Measurements from ENCODE around the gene GREB1L.
"Not testable (repeated sequence)": the region's sequence is repeated elsewhere in the genome, so short reads cannot be mapped to it uniquely, and the experiment has no call there.

GREB1L gene

DNA sequence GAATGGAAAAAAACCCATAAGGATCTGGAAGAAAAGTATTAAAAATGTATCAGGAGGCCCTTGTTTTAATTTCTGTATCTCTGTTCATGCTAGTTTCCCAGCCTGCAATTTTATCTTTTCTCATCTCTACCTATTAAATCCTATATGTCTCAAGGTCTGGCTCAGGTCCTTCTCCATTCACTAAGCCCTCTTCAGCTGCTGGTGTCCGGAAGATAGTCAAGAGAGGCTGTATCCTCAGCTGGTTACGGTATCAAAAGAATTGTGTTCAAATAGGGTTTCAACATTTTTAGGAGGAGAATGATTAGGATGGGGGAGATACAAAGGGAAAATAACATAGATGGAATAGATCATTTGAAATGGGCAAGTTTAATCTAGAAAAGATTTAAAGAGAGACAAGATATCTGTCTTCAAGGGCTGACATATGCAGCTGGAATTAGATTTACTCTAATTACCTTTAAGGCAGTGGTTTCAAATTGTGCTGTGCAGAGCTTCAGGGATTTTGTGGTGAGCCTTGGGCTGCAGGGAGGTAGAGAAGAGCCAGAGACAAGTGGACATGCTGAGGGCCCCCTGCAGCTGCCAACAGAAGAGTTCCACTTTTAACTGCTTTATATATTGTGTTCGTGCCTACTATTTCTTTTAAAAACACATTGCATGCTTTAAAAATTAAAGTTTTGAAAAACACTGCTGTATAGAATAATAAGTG, 24.1 kb downstream of the GREB1L start:
- DNase-seq, result no peak

- DNase-seq, result no peak
These were observed 25.4 kb downstream of the GREB1L start for GRCh38 chr18:21267400-21267799.

GRCh38 chr18:21269349-21269748, 27.3 kb downstream of the GREB1L start:
- no peak for DNase-seq

DNA sequence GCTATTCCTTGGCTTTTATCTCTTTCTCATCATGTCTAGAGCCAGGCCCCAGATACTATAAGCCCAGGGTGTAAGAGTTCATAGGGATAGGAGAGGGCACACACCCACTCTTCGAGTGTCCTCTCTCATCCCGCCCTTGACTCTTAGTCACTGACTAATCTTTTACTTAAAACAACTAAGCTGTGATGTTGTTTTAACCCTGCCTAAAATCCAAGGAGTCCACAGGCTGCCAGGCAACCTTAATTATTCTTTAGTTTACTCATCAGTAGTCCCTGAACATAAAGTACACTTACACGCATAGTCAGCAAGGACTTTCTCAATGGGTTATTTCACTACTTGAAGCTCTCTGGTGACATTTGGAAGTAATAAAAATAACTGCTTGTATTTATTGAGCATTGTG, 28.4 kb downstream of the GREB1L start:
- DNase-seq, result no peak

- DNase-seq, result no peak
These were observed 30.1 kb downstream of the GREB1L start for GRCh38 chr18:21272016-21272579.

DNA sequence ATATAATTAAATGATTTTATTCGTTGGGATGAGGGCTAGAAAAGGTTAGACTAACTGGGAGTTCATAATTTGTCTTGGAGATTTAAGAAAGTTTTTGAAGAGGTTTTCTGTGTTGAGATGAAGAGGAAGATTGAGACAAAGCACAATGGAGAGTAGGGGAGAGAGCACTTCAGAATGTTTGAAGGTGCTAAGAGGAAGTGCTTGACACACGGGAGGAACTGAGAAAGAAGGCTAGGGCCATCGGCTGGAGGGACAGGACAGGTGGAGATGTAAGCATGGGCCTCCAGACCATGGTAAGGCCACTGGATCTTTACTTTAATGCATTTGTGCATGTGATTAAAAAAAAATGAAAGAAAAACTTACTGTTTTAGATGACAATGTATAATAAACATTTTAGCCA, 31.5 kb downstream of the GREB1L start:
- no peak for DNase-seq

DNA sequence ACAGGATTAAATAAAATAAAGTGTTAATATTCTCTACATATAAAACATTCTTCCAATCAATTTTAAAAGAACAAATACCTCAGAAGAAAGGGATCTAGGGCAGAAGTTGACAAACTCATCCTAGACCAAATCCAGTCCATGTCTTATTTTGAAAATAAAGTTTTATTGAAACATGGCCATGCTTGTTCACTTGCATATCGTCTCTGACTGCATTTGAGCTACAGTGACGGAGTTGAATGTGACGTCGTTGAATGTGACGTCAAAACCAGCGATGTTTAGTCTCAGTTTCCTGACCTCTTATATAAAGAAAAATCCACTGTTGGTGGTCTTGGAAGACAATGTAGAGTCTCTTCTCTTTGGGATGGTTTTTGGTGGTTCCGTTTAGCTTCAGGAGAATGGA, 33.6 kb downstream of the GREB1L start:
- DNase-seq, result no peak

DNA sequence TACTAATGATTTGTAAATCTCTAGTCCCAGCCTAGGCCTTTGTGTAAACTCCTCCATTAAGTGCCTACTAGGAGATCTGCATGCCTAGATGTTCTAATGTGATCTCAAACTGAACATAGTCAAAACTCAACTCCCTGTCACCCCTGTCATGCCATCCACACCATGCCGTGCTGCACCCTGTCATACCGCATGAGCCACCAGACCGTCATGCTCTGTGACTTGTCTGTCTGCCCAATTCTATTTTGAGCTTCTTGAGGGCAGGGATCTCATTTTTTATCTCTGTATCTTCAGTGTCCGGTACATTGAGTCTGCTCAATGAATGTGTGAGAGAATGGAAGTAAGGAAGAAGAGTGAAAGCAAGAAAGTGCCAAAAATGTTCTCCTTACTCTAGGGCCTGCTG, 35.5 kb downstream of the GREB1L start:
- no peak for DNase-seq

GRCh38 chr18:21278218-21278617, 36.2 kb downstream of the GREB1L start:
- not testable (repeated sequence) for DNase-seq

DNA sequence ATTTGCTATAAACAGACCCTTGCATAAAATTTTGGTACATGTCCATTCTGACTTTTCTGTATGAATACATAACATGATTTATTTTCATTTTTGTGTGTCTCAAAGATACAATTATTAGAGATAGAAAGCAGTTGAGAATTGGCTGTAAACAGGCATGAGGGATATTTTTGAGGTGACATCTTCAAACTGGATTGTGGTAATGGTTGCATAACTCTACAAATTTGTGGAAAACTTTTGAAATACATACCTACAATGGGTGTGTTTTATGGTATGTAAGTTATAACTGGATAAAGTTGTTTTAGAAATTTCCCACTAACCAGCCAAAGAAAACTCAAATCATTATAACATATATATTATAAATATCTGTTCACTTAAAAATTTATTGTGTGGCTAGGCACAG, 39.6 kb downstream of the GREB1L start:
- no peak for DNase-seq

DNA sequence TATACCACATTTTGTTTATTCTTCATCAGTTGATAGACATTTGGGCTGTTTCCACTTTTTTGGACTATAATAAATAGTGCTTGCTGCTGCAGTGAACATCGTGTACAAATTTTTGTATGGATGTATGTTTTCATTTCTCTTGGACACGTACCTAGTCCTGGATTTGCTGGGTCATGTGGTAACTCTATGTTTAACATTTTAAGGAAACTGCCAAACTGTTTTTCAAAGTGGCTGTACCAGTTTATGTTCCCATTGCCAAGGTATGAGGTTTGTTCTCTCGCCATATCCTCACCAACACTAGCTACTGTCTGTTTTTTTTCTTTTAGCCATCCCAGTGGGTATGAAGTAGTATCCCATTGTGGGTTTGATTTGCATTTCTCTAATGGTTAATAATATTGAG, 42.5 kb downstream of the GREB1L start:
- DNase-seq, result no peak

DNA sequence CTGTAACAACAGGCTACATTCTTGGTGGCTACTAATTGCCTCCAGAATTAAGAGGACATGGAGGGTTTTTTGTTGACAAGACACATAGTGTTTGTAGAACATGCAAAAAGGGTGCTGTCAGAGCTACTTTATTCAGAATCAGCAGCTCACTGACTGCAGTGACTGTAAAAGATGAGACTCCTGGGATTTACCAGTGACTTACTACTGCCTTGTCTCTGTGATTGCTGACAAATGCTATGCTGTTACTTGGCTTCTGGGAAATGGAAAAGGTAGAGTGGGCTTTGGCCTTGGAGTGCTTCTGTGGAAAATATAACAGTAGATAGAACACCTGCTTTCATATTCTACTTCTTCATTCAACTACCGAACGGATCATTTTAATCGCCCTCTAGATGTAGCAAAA, 47.8 kb downstream of the GREB1L start:
- no peak for DNase-seq

GRCh38 chr18:21291106-21291505, 49.1 kb downstream of the GREB1L start:
- DNase-seq, result no peak

DNA sequence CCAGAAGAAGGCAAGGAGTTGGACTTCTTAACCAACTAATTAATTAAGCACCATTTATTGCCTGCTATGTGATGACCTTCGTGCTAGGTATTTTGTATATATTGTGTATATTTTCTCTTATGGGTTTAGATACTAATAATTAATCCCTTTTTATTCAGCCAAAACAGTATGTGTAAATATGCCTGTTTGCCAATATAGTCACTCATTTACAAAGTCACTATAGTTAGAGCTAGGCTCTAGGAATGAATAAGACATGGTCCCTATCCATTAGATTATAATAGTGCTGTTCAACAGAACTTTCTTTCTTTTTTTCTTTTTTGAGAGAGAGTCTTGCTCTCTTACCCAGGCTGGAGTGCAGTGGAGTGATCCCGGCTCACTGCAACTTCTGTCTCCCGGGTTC, 51.4 kb downstream of the GREB1L start:
- DNase-seq, result no peak

- DNase-seq, result no peak
These were observed 53.1 kb downstream of the GREB1L start for GRCh38 chr18:21295101-21295500.

DNA sequence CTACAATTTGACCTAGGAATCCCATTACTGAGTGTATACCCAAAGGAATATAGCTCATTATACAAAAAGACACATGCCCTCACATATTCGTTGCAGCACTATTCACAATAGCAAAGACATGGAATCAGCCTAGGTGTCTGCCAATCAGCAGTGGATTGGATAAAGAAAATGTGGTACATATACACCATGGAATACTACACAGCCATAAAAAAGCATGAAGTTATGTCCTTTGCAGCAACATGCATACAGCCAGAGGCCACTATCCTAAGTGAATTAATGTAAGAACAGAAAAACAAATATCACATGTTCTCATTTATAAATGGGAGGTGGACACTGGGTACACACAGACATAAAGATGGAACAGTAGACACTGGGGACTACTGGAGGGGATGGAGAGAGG, 54.0 kb downstream of the GREB1L start:
- DNase-seq, result no peak

DNA sequence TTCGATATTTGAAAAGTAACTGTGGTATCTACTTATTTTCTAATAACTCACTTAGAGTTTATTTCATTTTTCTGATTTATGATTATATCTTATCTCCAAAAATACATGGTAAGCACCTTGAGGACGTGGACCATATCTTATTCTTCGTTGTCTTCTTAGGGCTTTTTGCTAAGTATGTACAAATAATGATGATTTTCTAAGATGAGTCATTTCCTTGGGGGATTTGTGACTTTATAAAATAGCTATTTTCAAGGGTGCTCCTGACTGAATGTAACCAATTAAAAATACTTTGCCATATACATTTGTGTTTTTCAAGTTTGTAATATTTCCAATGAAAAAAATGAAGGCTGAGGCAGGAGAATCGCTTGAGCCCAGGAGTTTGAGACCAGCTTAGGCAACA, 56.3 kb downstream of the GREB1L start:
- no peak for DNase-seq

DNA sequence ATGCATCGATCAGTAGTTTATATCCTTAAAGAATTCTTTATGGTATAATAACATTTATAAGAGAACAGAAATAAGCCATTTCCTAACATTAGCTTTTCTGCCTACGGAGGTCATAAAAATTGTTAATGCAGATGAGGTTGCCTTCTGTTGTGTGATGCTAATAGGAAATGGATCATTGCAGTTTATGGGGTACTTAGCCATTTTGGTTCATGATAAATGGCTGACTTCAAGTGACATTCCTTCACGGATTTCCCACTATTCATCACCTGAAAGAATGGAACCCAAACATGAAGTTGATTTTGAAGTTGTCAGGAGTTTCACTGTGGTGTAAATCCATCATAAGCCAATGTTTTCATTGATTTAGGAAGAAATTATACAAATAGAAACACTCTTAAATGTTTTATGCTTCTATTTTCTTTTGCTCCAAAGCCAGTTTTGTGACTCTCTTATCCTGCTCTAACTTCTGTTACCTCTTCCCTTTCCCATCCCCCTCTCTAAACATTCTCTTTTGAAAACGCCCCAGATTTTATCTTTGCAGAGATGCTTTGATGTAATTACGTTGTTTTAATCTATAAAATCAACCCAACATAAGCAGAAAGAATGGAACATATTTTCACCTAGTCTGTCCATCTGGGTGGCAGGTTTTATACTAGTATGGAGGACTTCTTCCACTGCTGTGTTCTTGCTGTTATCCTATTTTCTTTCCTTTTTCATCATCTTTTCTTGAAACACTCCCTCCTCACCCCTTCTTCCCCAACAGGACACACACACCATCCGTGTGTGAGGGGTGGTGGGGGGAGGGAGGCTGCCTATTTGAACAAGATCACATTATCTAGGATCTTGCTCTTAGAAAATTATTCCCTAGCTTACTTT, 58.2 kb downstream of the GREB1L start:
- no peak for DNase-seq

DNA sequence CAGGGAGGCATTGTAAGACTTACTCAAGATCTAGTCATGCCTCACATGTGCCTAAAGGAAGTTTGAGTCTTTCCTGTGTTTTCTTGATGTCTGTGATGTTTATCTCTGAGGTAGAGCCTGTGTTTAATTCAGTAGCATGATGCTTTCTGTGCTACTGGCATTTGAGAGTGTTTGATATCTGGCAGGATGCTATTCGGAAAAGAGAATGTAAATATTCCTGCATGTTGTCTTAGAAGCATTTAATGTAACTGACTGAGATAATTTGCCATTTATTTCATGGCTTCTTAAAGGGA, 58.8 kb downstream of the GREB1L start:
- no peak for DNase-seq

GRCh38 chr18:21303445-21303844, 61.4 kb downstream of the GREB1L start:
- no peak for DNase-seq

DNA sequence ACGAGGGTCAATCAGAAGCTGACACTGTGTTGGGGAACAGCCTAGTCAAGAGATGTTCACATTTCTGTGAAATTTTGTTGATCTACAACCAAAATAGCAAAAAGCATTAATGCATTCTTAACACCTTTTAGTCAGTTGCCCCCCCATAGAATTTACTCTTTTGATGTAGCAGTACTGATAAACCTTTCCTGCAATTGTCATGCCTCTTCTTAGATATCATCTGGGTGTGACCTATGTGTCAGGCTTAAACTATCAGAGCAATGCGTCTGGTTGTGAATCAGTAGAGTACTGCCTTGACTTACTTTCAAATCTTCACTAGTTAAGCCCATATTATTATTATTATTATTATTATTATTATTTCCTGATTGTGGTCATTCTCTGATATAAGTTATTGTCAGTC, 61.9 kb downstream of the GREB1L start:
- no peak for DNase-seq

DNA sequence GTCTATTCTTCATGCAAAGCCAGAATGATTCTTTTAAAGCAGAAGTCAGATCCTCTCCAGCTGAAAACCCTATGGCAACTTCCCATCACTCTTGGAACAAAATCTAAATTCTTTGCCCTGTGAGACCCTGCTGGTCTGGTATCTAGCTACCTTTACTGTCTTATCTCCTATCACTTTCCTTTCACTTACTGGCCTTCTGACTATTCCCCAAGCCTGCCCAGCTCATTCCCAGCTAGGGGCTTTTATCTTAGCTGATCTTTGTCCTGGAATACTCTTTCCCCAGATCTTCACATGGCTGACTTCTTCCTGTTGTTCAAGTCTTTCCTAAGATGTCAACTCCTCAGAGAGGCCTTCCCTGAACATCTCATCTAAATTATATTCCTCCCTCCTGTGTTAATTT, 63.6 kb downstream of the GREB1L start:
- DNase-seq, result no peak

DNA sequence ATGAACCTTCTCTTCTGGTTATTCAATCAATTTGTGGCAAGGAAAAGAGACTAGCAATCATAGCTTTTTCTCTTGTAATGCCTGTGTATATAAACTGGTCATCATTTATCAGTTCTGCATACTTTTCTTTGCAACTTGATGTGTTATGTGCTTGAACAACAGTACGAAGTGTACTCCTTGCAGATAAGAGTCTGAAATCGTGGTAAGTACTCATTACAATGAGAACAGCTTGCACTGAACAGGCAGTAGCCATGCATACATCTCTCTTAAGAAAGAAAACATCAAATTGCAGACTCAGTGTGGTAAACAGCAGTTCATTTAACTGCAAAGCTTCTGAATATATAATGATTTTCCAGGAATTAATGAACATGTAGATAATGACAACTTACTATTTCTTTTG, 64.3 kb downstream of the GREB1L start:
- no peak for DNase-seq

GRCh38 chr18:21307578-21307977, 65.5 kb downstream of the GREB1L start:
- DNase-seq, result no peak

Data from CD4-positive, alpha-beta T cell treated with Interleukin-4 for 1 hour (primary cell).